ENCODE measurements around the gene UCP2. TPM values are rescaled to one million over a fixed set of nuclear protein-coding genes. Genes with fewer than 3 reads are reported as not detected.

Gene UCP2
- total and polyA plus RNA-seq, 8 donors = 15.2 to 111 (median 45.6) TPM

- Histone ChIP-seq H3K27ac (peak overlapping the region in 2 of 5 donors; percentile 35 to 92), H3K4me1 (peaks cover 18 to 85% (median 51%) of the 10 kb centered on the region in 4 donors), H3K9me3 (no peaks in the 10 kb centered on the region), H3K27me3 (no peaks in the 10 kb centered on the region), H3K4me3 (no peak overlapping the region), H3K36me3 (peaks cover 20 to 64% (median 49%) of the 10 kb centered on the region in 4 donors)
- intact Hi-C loops (cut with DNase I; ENCODE audit: low total_unique reads) = loop anchor here (10.0 kb wide), 1 partner anchor 47 kb away; no protein-coding TSS in a partner anchor
- TF ChIP-seq POLR2AphosphoS5 (IDR thresholded peaks at IDR 0.05) (no peak), CTCF (IDR thresholded peaks at IDR 0.05) (no peak), EP300 (IDR thresholded peaks at IDR 0.05) (no peak), POLR2A (IDR thresholded peaks at IDR 0.05) (no peak)
- WGBS, 5 donors = 96 to 99% (median 98%) methylated on average over 12 to 18 of the region's 18 CpGs
- DNase-seq = no peak
Measured at GRCh38 chr11:73977856-73978519, 4.7 kb downstream of the UCP2 start.

GRCh38 chr11:73976451-73977151, 6.0 kb downstream of the UCP2 start:
- no peaks in the 10 kb centered on the region for H3K9me3 ChIP-seq
- TF ChIP-seq POLR2A (IDR thresholded peaks at IDR 0.05) (no peak), EP300 (IDR thresholded peaks at IDR 0.05) (no peak), CTCF (IDR thresholded peaks at IDR 0.05) (no peak), POLR2AphosphoS5 (IDR thresholded peaks at IDR 0.05) (no peak)
- peaks cover 13 to 78% (median 48%) of the 10 kb centered on the region in 4 donors for H3K4me1 ChIP-seq
- no peak overlapping the region for H3K4me3 ChIP-seq
- H3K36me3 ChIP-seq = peaks cover 20 to 64% (median 49%) of the 10 kb centered on the region in 4 donors
- intact Hi-C loops (cut with DNase I; ENCODE audit: low total_unique reads) = loop anchor here (10.0 kb wide), 1 partner anchor 48 kb away; no protein-coding TSS in a partner anchor
- H3K27ac ChIP-seq = no peak overlapping the region
- no peak for DNase-seq
- H3K27me3 ChIP-seq = no peaks in the 10 kb centered on the region
- 91 to 94% (median 92%) methylated on average over 14 of the region's 14 CpGs for WGBS, 5 donors

GRCh38 chr11:73975479-73975757, 7.2 kb downstream of the UCP2 start:
- no peak for DNase-seq
- Histone ChIP-seq H3K27ac (no peak overlapping the region), H3K4me3 (no peak overlapping the region), H3K9me3 (no peaks in the 10 kb centered on the region), H3K4me1 (peaks cover 3 to 66% (median 36%) of the 10 kb centered on the region in 4 donors), H3K36me3 (peaks cover 20 to 64% (median 49%) of the 10 kb centered on the region in 4 donors), H3K27me3 (no peaks in the 10 kb centered on the region)
- TF ChIP-seq POLR2AphosphoS5 (IDR thresholded peaks at IDR 0.05) (no peak), EP300 (IDR thresholded peaks at IDR 0.05) (no peak), CTCF (IDR thresholded peaks at IDR 0.05) (no peak), POLR2A (IDR thresholded peaks at IDR 0.05) (no peak)
- WGBS, 5 donors = 67 to 93% (median 87%) methylated on average over 1 to 6 of the region's 6 CpGs
- intact Hi-C loops (cut with DNase I; ENCODE audit: low total_unique reads) = loop anchor here (10.0 kb wide), 1 partner anchor 49 kb away; no protein-coding TSS in a partner anchor

- Histone ChIP-seq H3K36me3 (peaks cover 20 to 64% (median 49%) of the 10 kb centered on the region in 4 donors), H3K27me3 (no peaks in the 10 kb centered on the region), H3K9me3 (no peaks in the 10 kb centered on the region), H3K4me1 (peaks cover 0 to 60% (median 32%) of the 10 kb centered on the region in 4 donors), H3K4me3 (no peak overlapping the region), H3K27ac (peak overlapping the region in 3 of 5 donors; percentile 24 to 62 (median 49))
- intact Hi-C loops (cut with DNase I; ENCODE audit: low total_unique reads) = loop anchor here (10.0 kb wide), 1 partner anchor 50 kb away; no protein-coding TSS in a partner anchor
- no peak for DNase-seq
- TF ChIP-seq EP300 (IDR thresholded peaks at IDR 0.05) = no peak
- no peak for TF ChIP-seq CTCF (IDR thresholded peaks at IDR 0.05)
- WGBS, 5 donors = 89 to 91% (median 90%) methylated on average over 13 of the region's 13 CpGs
Measured at GRCh38 chr11:73974604-73975478, 7.8 kb downstream of the UCP2 start.
